GM18867 (cell line): Measurements from ENCODE around the gene LIME1.

Experiments used
- ATAC-seq: cut with Tn5 transposase; IDR thresholded peaks from one replicate; pipeline ENCODE4 v1.9.1; 2021; ENCODE audit warnings: mild to moderate bottlenecking, moderate library complexity; ENCODE audit not compliant: unreplicated experiment

Gene LIME1

GRCh38 chr20:63735859-63736718 is at the start of gene LIME1:
Gene LIME1, plus strand, starts transcription at chr20:63736664. Its CDS starts 886 bp downstream, at chr20:63737550.
- no peak for ATAC-seq

GRCh38 chr20:63687419-63688178 is 48.9 kb upstream of the LIME1 start:
- ATAC-seq = no peak

GRCh38 chr20:63688228-63689045 is 48.0 kb upstream of the LIME1 start:
- ATAC-seq = no peak

DNA sequence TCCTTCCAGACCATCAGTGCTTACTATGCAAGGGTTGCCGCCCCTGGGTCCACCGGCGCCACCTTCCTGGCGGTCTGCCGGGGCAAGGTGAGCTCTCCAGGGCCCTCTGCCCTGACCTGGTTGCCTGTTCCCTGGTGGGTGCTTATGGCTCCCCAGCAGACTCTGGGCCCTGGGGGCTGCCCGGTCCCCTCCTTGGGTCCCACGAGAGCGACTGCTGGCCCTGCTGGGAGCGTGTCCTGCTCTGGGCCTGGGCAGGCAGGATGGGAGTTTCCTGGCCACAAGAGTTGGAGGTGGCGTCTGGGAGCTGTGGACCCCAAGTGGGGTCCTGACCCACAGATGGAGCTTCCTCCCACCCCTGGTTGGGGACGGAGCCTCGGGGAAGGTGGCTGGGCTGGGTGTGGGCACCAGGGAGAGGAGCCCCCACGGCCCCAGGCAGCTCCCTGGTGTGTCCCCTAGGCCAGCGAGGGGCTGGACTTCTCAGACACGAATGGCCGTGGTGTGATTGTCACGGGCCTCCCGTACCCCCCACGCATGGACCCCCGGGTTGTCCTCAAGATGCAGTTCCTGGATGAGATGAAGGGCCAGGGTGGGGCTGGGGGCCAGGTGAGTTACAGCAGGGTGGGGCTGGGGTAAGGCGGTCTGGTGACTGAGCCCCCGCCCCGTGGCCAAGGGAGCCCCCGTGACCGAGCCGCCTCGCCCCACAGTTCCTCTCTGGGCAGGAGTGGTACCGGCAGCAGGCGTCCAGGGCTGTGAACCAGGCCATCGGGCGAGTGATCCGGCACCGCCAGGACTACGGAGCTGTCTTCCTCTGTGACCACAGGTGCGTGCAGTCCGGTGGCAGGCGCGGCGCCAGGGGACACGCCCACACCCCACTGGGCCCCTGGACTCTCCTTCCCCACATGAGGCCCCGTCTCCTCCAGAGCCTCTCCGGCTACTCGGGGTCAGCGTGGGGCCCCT is 47.1 kb upstream of the LIME1 start:
- no peak for ATAC-seq

DNA sequence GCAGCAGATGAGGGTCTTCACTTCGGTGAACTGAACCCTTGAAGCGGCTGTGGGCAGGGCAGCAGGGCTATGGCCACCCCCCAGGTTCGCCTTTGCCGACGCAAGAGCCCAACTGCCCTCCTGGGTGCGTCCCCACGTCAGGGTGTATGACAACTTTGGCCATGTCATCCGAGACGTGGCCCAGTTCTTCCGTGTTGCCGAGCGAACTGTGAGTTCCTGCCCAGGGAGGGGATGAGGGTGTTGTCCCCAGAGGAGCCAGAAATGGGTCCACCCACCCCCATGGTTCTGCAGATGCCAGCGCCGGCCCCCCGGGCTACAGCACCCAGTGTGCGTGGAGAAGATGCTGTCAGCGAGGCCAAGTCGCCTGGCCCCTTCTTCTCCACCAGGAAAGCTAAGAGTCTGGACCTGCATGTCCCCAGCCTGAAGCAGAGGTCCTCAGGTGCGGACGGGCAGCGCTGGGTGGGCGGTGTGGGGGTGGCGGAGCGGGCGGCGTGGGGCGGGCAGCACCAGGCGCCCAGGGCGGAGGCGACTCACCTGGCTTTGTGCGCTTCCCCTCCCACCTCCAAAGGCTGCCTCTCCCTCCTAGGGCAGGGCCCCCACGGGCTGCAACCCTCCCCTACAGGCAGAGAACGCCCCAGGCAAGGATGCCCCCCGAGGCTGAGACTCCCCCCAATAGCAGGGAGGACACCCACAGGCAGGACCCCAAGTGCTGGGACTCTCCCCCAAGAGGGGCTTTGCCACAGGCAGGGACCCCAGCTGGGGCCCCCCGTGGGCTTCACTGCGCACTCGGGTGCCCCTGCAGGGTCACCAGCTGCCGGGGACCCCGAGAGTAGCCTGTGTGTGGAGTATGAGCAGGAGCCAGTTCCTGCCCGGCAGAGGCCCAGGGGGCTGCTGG is 46.2 kb upstream of the LIME1 start:
- no peak for ATAC-seq

GRCh38 chr20:63690898-63691710 is 45.4 kb upstream of the LIME1 start:
- ATAC-seq = no peak

- ATAC-seq = no peak
Observed at GRCh38 chr20:63691711-63692435, 44.6 kb upstream of the LIME1 start.

DNA sequence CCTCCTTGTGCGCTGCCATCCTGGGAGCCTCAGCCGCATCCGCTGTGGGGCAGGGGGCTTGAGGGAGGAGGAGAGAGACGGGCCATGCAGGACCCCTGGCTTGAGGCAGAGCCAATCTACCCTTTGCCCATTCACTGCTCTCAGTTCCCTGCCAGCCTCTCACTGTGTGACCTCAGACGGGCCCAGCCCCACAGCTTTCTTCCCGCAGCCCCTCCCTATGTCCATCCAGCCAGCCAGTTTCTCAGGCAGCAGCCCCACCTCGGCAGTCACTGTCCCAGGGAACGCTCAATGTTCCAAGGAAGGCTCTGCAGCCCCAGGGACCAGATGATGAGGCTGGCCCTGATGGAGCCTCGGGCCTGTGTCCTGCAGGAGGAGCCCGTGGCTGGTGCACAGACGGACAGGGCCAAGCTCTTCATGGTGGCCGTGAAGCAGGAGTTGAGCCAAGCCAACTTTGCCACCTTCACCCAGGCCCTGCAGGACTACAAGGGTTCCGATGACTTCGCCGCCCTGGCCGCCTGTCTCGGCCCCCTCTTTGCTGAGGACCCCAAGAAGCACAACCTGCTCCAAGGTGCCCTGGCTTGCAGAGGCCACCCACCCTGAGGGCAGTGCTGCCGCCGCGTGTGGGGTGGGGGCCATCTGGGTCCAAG is 43.9 kb upstream of the LIME1 start:
- ATAC-seq = no peak

DNA sequence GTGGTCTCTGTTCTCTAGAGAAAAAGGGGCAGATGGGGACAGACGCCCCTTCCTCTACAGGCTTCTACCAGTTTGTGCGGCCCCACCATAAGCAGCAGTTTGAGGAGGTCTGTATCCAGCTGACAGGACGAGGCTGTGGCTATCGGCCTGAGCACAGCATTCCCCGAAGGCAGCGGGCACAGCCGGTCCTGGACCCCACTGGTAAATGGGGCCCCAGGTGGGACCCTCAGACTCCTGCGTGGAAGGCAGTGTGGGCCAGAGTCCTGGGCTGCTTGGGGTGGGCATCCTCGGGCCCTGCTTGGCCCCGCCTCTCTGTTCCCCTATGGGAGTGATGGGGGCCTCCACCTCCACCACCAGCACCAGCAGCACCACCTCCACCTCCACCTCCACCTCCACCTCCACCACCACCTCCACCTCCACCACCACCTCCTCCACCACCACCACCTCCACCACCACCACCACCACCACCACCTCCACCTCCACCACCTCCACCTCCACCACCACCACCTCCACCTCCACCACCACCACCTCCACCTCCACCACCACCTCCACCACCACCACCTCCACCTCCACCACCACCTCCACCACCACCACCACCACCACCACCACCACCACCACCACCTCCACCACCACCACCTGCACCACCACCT is 43.3 kb upstream of the LIME1 start:
- no peak for ATAC-seq

DNA sequence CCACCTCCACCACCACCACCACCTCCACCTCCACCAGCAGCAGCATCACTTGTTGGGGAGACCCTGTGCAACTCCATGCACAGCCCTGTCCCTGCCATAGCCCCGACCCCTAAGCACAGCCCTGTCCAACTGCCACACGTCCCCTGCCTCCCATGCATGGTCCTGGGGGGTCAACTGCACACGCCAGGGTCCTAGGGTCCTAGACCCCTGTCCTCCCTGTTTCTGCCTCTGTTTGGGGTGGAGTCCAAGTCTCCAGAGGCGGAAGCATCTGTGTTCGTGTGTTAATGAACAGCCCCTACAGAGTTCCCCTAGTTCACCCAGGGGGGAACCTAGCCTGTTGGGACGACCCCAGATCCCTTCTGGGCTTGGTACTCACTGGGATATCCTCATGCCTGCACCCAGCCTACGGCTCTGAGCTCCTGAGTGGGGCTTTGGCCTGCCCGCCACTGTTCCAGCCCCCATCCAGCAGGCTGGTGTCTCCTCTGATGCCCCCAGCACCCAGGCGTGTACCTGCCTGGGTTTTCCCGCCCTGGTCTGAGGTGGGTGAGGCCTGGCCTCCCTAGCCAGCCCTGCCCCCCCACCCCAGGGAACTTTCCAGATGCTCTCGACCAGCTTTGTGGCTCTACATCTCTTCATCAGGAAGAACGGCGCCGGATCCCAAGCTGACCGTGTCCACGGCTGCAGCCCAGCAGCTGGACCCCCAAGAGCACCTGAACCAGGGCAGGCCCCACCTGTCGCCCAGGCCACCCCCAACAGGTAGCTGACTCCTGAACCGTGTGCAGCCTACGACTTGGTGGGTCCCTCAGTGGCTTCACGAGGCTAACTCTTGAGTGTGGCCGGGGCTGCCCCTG is 42.5 kb upstream of the LIME1 start:
- ATAC-seq = no peak

DNA sequence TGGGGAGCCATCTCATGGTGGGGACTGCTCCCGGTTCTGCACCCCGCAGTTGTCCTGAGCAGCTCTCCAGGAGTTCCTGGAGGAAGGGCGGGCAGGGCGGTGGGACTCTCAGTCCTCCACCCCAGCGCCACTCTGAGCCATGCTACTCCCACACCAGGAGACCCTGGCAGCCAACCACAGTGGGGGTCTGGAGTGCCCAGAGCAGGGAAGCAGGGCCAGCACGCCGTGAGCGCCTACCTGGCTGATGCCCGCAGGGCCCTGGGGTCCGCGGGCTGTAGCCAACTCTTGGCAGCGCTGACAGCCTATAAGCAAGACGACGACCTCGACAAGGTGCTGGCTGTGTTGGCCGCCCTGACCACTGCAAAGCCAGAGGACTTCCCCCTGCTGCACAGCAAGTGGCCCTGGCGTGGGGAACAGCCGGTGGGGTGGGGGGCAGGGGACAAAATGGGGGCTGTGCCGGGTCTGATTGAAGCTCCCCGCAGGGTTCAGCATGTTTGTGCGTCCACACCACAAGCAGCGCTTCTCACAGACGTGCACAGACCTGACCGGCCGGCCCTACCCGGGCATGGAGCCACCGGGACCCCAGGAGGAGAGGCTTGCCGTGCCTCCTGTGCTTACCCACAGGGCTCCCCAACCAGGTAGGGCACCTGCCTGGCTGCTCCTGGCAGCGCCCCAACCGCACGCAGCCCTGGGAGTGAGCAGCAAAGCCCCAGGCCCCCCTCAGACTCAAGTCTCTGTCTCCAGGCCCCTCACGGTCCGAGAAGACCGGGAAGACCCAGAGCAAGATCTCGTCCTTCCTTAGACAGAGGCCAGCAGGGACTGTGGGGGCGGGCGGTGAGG is 41.7 kb upstream of the LIME1 start:
- no peak for ATAC-seq

DNA sequence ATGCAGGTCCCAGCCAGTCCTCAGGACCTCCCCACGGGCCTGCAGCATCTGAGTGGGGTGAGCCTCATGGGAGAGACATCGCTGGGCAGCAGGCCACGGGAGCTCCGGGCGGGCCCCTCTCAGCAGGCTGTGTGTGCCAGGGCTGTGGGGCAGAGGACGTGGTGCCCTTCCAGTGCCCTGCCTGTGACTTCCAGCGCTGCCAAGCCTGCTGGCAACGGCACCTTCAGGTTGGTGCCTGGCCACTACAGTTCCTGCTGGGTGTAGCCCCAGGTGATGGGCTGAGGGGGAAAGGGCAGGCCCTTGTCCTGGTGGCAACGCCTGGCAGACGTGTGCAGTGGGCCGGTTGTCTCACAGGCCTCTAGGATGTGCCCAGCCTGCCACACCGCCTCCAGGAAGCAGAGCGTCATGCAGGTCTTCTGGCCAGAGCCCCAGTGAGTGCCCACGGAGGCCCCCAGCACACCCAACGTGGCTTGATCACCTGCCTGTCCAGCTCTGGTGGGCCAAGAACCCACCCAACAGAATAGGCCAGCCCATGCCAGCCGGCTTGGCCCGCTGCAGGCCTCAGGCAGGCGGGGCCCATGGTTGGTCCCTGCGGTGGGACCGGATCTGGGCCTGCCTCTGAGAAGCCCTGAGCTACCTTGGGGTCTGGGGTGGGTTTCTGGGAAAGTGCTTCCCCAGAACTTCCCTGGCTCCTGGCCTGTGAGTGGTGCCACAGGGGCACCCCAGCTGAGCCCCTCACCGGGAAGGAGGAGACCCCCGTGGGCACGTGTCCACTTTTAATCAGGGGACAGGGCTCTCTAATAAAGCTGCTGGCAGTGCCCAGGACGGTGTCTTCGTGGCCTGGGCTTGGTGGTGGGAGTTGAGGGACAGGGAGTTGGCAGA is 40.8 kb upstream of the LIME1 start:
- no peak for ATAC-seq

GRCh38 chr20:63696306-63696627 is 40.2 kb upstream of the LIME1 start:
- no peak for ATAC-seq
